AG10803 (cell line): ENCODE measurements around the gene ABCG1.

Experiments
- DNase-seq: peaks from one replicate; pipeline ENCODE4 v3.0.0; 2010; ENCODE audit warnings: low read depth
- H3K4me3 ChIP-seq: 2 replicates; pipeline ENCODE4 v1.5.1; 2011; ENCODE audit warnings: mild to moderate bottlenecking, low read length, control low read depth
- TF ChIP-seq, protein P1 (sequence below): conservative IDR thresholded peaks from 2 replicates; pipeline ENCODE4 v1.5.1; 2011; ENCODE audit warnings: mild to moderate bottlenecking, low read length, control low read depth, inconsistent platforms

Gene ABCG1

DNA sequence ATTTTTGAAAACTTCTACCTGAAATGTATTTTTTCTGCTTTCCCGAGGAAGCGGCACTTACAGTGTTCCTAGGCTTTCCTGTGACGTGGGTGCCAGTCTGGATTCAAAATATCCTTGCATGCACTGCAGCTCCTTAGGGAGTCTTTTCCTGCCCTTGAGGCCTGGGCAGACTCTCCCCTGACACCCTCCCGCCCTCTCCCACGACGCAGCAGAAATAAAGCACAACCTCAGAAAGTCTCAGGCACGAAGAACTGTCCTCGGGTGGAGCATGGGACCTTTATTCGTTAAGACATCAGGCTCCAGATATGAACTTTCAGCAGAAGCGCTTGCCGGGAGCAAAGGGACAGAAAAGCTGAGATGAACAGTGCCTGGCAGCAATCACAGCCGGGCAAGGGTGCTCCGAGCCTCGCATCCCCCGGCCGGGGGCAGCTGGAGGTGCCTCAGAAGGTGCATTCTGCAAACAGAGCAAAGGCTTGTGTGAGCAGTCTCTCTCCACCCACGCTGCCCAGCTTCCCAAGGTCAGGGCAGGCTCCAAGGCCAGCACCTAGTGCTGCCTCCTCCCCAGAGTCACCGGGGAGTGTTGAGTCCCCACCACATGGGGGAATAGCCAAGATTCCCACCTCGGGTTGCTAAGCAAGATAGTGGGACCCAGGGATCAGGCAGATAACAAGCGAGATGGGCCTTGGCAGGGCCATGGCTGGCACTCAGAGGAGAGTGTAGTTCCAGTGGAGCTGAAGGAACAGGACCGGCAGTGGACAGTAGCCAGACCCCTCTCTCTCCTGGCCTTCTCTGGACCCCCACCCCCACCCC, 93.1 kb downstream of the ABCG1 start:
- TF ChIP-seq, protein P1, sequence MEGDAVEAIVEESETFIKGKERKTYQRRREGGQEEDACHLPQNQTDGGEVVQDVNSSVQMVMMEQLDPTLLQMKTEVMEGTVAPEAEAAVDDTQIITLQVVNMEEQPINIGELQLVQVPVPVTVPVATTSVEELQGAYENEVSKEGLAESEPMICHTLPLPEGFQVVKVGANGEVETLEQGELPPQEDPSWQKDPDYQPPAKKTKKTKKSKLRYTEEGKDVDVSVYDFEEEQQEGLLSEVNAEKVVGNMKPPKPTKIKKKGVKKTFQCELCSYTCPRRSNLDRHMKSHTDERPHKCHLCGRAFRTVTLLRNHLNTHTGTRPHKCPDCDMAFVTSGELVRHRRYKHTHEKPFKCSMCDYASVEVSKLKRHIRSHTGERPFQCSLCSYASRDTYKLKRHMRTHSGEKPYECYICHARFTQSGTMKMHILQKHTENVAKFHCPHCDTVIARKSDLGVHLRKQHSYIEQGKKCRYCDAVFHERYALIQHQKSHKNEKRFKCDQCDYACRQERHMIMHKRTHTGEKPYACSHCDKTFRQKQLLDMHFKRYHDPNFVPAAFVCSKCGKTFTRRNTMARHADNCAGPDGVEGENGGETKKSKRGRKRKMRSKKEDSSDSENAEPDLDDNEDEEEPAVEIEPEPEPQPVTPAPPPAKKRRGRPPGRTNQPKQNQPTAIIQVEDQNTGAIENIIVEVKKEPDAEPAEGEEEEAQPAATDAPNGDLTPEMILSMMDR: no peak
- no peak for DNase-seq
- H3K4me3 ChIP-seq: no peak overlapping the region

DNA sequence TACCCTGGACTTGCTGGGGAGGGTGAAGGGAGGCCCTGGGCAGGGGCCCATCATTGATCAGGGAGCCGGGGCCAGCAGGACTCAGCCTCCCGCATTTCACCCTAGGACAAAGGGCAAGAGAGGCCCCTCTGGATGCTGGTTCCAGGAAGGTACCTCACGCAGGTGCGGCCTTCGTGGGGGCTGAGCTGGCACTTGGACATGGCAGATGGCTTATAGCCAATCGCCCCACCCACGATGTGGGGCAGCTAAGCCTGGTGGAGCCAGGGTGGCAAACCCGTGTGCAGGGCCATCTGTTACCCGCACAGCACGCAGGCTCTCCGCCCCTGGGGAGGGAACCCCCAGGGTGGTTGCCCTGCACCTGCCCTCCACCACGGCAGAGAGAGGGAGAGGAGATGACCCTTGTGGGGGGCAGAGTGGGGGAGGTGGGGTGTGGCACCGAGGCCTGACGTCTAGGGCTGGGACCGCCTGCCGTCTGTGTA, 93.7 kb downstream of the ABCG1 start:
- DNase-seq: no peak
- TF ChIP-seq, protein P1: no peak
- H3K4me3 ChIP-seq: no peak overlapping the region

DNA sequence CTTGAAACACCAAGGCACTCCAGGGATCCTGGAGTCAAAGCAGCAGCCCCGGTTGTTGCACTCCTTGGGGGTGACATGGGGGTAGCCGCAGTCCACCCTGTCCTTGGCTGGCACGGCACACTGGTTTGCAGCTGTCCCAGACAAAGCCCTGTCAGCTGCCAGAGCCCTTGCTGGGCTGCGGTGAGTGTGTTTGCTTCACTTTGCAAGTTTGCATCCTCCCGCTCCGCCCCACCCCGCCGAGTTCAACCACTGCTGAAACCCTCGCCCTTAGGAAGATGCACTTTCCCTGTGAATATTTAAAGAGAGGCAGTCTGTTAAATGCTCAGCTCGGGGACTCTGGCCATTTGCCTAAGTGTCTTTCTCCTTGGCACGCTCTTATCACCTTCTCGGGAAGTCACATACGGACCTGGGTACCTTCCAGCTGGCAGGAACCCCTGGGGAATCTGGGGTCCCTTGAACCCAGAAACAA, 94.6 kb downstream of the ABCG1 start:
- H3K4me3 ChIP-seq: no peak overlapping the region
- DNase-seq: no peak
- TF ChIP-seq, protein P1: no peak

DNA sequence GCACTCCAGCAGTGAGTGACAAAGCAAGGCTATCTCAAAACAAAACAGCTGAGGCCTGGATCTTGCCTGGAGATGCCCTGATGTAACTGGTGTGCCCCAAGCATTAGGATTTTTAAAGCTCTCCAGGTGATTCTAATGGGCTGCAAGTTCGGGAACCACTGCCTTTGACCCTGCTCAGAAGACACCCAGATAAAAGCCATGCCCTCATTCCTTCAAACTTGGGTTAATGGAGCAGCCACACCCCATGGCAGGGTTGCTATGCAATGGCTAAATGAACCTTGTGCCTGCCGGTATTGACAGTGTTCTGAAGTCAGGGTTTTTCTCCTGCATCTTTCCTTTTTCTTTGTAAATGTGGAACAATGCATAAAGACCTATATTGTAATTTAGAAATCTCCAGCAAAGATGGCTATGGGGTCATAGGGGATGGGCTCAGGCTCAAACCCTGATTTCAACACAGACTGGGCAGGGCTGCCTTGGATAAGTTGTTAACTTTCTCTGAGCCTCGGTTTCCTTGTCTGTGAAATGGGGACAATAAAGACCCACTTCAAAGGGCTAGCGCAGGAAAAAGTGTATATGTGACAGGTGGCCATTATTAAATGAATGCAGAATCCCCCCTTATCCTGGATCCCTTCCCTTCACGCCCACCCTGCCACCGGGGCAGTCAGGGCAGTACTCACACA, 95.8 kb downstream of the ABCG1 start:
- no peak for DNase-seq
- H3K4me3 ChIP-seq: no peak overlapping the region
- TF ChIP-seq, protein P1: no peak

DNA sequence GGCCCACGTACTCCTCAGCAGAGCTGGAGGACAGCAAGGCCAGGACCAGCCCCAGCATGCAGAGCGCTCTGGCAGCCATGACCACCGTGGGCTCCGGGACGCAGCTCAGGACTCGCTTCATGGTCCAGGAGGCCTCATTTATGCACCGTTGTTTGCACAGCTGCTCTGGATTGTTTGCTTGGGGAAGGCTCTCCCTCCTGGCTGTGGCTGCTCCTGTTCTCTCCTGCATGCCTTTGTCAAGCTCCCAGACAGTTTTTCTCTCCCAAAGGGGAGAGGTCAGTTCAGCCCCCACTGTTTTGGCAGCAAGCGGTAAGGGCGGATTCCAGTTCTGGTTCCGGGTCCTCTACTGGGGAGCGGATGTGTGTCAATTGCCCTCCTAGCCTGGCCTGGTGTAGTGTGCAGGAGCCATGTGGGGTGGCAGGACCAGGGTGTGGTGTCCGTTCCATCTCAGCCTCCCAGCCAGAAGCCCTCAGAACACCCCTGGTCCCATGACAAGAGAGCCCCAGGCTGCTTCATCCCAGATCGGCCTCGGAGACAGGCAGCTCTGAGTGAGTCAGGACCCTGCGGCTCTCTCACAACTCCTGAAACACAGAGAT, 96.5 kb downstream of the ABCG1 start, which contains the start of gene TFF3:
TFF3 (minus strand) TSS at position 114 of the 596 bp plus-strand sequence; CDS start at position 79, 35 bp downstream.
- no peak within 1 kb of the TSS for H3K4me3 ChIP-seq
- no peak for DNase-seq
- TF ChIP-seq, protein P1: no peak

DNA sequence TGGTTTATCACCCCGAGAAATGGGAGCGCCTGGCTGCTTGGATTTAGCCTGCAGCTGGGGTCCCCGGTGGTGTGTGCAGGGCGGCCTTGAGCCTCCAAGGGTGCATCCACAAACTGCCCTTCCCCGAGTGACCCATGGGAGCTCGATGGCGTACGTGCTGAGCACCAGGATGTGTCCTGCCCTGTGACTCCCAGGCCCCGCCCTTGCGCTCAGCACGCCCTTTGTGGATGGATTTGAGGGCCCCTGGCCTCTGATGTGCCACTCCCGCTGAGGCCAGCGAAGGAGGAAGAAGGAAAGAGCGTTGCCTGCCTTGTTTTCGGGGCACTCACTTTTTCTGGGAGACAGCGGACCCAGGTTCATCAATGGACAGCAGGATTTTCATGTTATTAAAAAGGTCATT, 98.0 kb downstream of the ABCG1 start:
- TF ChIP-seq, protein P1: no peak
- H3K4me3 ChIP-seq: no peak overlapping the region
- DNase-seq: no peak
